GM12865 (cell line): ENCODE data around the gene ZNF835.
"Not testable (repeated sequence)": the region's sequence is repeated elsewhere in the genome, so short reads cannot be mapped to it uniquely, and the experiment has no call there.

Source experiments
- DNase-seq: peaks from one replicate; pipeline ENCODE4 v3.0.0; 2010; ENCODE audit warnings: low read depth
- H3K4me3 ChIP-seq: 2 replicates; pipeline ENCODE4 v1.5.1; 2011; ENCODE audit warnings: mild to moderate bottlenecking, low read depth, low read length, control low read depth
- CTCF ChIP-seq: IDR thresholded peaks from 2 replicates; pipeline ENCODE4 v1.5.1; 2011; ENCODE audit warnings: low read length, control low read depth, low read depth, inconsistent platforms; ENCODE audit not compliant: insufficient read depth; ENCODE audit errors: missing control alignments

ZNF835 gene

GRCh38 chr19:56681702-56682101 lies 10.1 kb upstream of the ZNF835 start:
- H3K4me3 ChIP-seq = no peak overlapping the region
- no peak for TF ChIP-seq CTCF
- no peak for DNase-seq

GRCh38 chr19:56678205-56678604 lies 6.6 kb upstream of the ZNF835 start:
- no peak for DNase-seq
- no peak for TF ChIP-seq CTCF
- H3K4me3 ChIP-seq = no peak overlapping the region

GRCh38 chr19:56672610-56673009 lies 1.1 kb upstream of the ZNF835 start:
- DNase-seq, H3K4me3 ChIP-seq: not testable (repeated sequence)

- TF ChIP-seq CTCF = no peak
- no peak overlapping the region for H3K4me3 ChIP-seq
- no peak for DNase-seq
Observed at GRCh38 chr19:56670961-56671612, 470 bp downstream of the ZNF835 start.

GRCh38 chr19:56670401-56670960 lies 1.1 kb downstream of the ZNF835 start:
- no peak overlapping the region for H3K4me3 ChIP-seq
- no peak for DNase-seq
- TF ChIP-seq CTCF = no peak

- TF ChIP-seq CTCF = no peak
Observed at GRCh38 chr19:56668676-56669075, 2.9 kb downstream of the ZNF835 start.

GRCh38 chr19:56667311-56667870 lies 4.2 kb downstream of the ZNF835 start:
- DNase-seq = no peak
- no peak for TF ChIP-seq CTCF
- H3K4me3 ChIP-seq = no peak overlapping the region

More at GRCh38 chr19:56668676-56669075, 2.9 kb downstream of the ZNF835 start:
- no peak for DNase-seq
- H3K4me3 ChIP-seq = no peak overlapping the region
